Breast epithelium (tissue), 4 donors: Measurements from ENCODE around the gene ERLIN1. TPM values are rescaled to one million over a fixed set of nuclear protein-coding genes. Genes with fewer than 3 reads are reported as not detected.

ENCODE experiments used
- DNase-seq, 2 donors: peaks; one replicate each; pipeline ENCODE4 v3.0.0-alpha.2; 2019; ENCODE audit warnings: low spot score in 2 of 2
- H3K27ac ChIP-seq, 2 donors: fragments of 200-600 bp; sonication (generic) in 1 of 2; one replicate each; pipeline ENCODE4 v1.5.1; 2016 to 2019; ENCODE audit warnings: mild to moderate bottlenecking in 1 of 2
- H3K27me3 ChIP-seq, 2 donors: fragments of 200-600 bp; sonication (generic) in 1 of 2; one replicate each; pipeline versions ENCODE4 v1.5.1 to v1.6.0; 2017 to 2019; ENCODE audit warnings: control low read depth in 1 of 2, mild to moderate bottlenecking in 1 of 2
- H3K36me3 ChIP-seq: fragments of 200-600 bp; one replicate; pipeline ENCODE4 v1.5.1; 2019
- H3K4me1 ChIP-seq, 2 donors: fragments of 200-600 bp; sonication (generic); one replicate each; pipeline ENCODE4 v1.5.1; 2016 to 2019; ENCODE audit warnings: control low read depth in 1 of 2
- H3K4me3 ChIP-seq, 3 donors: fragments of 200-600 bp; sonication (generic); 1 replicate in 2 of 3; 2 replicates in 1 of 3; pipeline ENCODE4 v1.5.1; 2016 to 2019; ENCODE audit warnings: mild to moderate bottlenecking in 3 of 3, moderate library complexity in 2 of 3
- H3K9me3 ChIP-seq, 2 donors: fragments of 200-600 bp; sonication (generic) in 1 of 2; one replicate each; pipeline ENCODE4 v1.5.1; 2016 to 2019; ENCODE audit warnings: control low read depth in 1 of 2
- CTCF ChIP-seq, 3 donors: fragments of 450-650 bp; IDR thresholded peaks; one replicate each; pipeline ENCODE4 v1.5.1; 2016 to 2017; ENCODE audit warnings: antibody characterized with exemption in 3 of 3, mild to moderate bottlenecking in 3 of 3, moderate library complexity in 3 of 3
- POLR2A ChIP-seq: fragments of 450-650 bp; IDR thresholded peaks from one replicate; pipeline ENCODE4 v1.6.1; 2016; ENCODE audit warnings: antibody characterized with exemption, mild to moderate bottlenecking, moderate library complexity
- POLR2AphosphoS5 ChIP-seq, 3 donors: sonication (generic); formaldehyde crosslinking; IDR thresholded peaks; one replicate each; pipeline ENCODE4 v1.6.1; 2017; ENCODE audit warnings: antibody characterized with exemption in 3 of 3
- intact Hi-C: fragments of 100-400 bp; cut with DNase I; formaldehyde crosslinking; loops from one replicate; pipeline ENCODE4 v1.15.1; 2023; ENCODE audit warnings: low total_unique reads
- total RNA-seq, 3 donors: library from RNA; depleted of rRNA; stranded (reverse); fragments of >200 nt; gene quantifications; one replicate each; pipeline ENCODE4 v1.1.0, GENCODE V29; 2016

Gene ERLIN1
- total RNA-seq, 3 donors from 2014 or later = 22.4 to 30.2 (median 23.3) TPM

GRCh38 chr10:100194711-100195110 lies 8.9 kb upstream of the ERLIN1 start:
- Histone ChIP-seq H3K27ac (no peak overlapping the region), H3K36me3 (no peaks in the 10 kb centered on the region), H3K4me3 (no peak overlapping the region), H3K27me3 (no peaks in the 10 kb centered on the region), H3K9me3 (no peaks in the 10 kb centered on the region), H3K4me1 (no peaks in the 10 kb centered on the region)
- intact Hi-C loops = no loop called here
- no peak for DNase-seq
- TF ChIP-seq CTCF (IDR thresholded peaks at IDR 0.05) (no peak), POLR2AphosphoS5 (IDR thresholded peaks at IDR 0.05) (no peak), POLR2A (no peak)

- TF ChIP-seq POLR2AphosphoS5 (IDR thresholded peaks at IDR 0.05) = no peak
- TF ChIP-seq POLR2A = no peak
- no peak for TF ChIP-seq CTCF (IDR thresholded peaks at IDR 0.05)
- no peaks in the 10 kb centered on the region for H3K36me3 ChIP-seq
- H3K27ac ChIP-seq = no peak overlapping the region
- DNase-seq = no peak
- H3K4me1 ChIP-seq = peaks cover 0 to 1% of the 10 kb centered on the region in 2 donors
- intact Hi-C loops = no loop called here
- H3K9me3 ChIP-seq = no peaks in the 10 kb centered on the region
- H3K27me3 ChIP-seq = no peaks in the 10 kb centered on the region
- H3K4me3 ChIP-seq = no peak overlapping the region
Measured at GRCh38 chr10:100192350-100192749, 6.5 kb upstream of the ERLIN1 start.

GRCh38 chr10:100186253-100187212 lies 704 bp upstream of the ERLIN1 start:
- H3K4me1 ChIP-seq = peaks cover 0 to 20% of the 10 kb centered on the region in 2 donors
- no peaks in the 10 kb centered on the region for H3K27me3 ChIP-seq
- H3K9me3 ChIP-seq = no peaks in the 10 kb centered on the region
- peak overlapping the region; percentile 89 to 93 for H3K27ac ChIP-seq
- no peaks in the 10 kb centered on the region for H3K36me3 ChIP-seq
- TF ChIP-seq POLR2A (no peak), POLR2AphosphoS5 (IDR thresholded peaks at IDR 0.05) (peak in 1 of 3 donors; percentile 3)
- H3K4me3 ChIP-seq = peak overlapping the region; percentile 82 to 97 (median 96)
- DNase-seq = no peak
- intact Hi-C loops = no loop called here

GRCh38 chr10:100184840-100185239 lies 989 bp downstream of the ERLIN1 start:
- Histone ChIP-seq H3K4me1 (peaks cover 0 to 20% of the 10 kb centered on the region in 2 donors), H3K27ac (peak overlapping the region; percentile 89 to 93)
- intact Hi-C loops = no loop called here

GRCh38 chr10:100184426-100184825 lies 1.4 kb downstream of the ERLIN1 start:
- Histone ChIP-seq H3K36me3 (no peaks in the 10 kb centered on the region), H3K4me1 (peaks cover 0 to 20% of the 10 kb centered on the region in 2 donors), H3K4me3 (peak overlapping the region; percentile 82 to 97 (median 96)), H3K27ac (no peak overlapping the region), H3K27me3 (no peaks in the 10 kb centered on the region), H3K9me3 (no peaks in the 10 kb centered on the region)
- DNase-seq = no peak
- TF ChIP-seq POLR2A = no peak
- no peak for TF ChIP-seq POLR2AphosphoS5 (IDR thresholded peaks at IDR 0.05)
- no peak for TF ChIP-seq CTCF (IDR thresholded peaks at IDR 0.05)
- intact Hi-C loops = no loop called here

More at GRCh38 chr10:100184840-100185239, 989 bp downstream of the ERLIN1 start:
- Histone ChIP-seq H3K4me3 (peak overlapping the region; percentile 82 to 97 (median 96)), H3K27me3 (no peaks in the 10 kb centered on the region), H3K36me3 (no peaks in the 10 kb centered on the region), H3K9me3 (no peaks in the 10 kb centered on the region)
- DNase-seq = no peak
- no peak for TF ChIP-seq CTCF (IDR thresholded peaks at IDR 0.05)
- TF ChIP-seq POLR2AphosphoS5 (IDR thresholded peaks at IDR 0.05) = no peak
- TF ChIP-seq POLR2A = no peak
